T-cell (primary cell): Measurements from ENCODE around the gene TMPRSS9. TPM values are rescaled to one million over a fixed set of nuclear protein-coding genes. Genes with fewer than 3 reads are reported as not detected.
A peak's percentile ranks its signal among the peaks of the same experiment; 100 is the strongest.
"Not testable (repeated sequence)": the region's sequence is repeated elsewhere in the genome, so short reads cannot be mapped to it uniquely, and the experiment has no call there.

ENCODE experiments used
- ATAC-seq, 4 experiments: fragments of 200-7000 bp in 3 of 4; fragments of 150-1000 bp in 1 of 4; cut with Tn5 transposase; replicated peaks in 1 of 4; 1 replicate in 3 of 4; 2 replicates in 1 of 4; pipeline ENCODE4 v1.10.0; 2021; ENCODE audit warnings: moderate library complexity in 3 of 4, mild to moderate bottlenecking in 2 of 4, moderate number of reproducible peaks in 1 of 4
- CTCF ChIA-PET, 2 donors: fragments of 300-600 bp; sonication (Branson Sonifier 250); formaldehyde crosslinking; loops; one replicate each; lab custom pipeline; 2022; ENCODE audit warnings: antibody characterized with exemption in 2 of 2; lab: Charles Lee
- POLR2A ChIA-PET, 2 donors: fragments of 300-600 bp; sonication (Branson Sonifier 250); formaldehyde crosslinking; loops; one replicate each; lab custom pipeline; 2022; ENCODE audit warnings: antibody characterized with exemption in 2 of 2; lab: Charles Lee
- DNase-seq, 35 experiments: peaks; one replicate each; pipeline versions ENCODE4 v3.0.0 to v3.0.0-alpha.2; 2013 to 2023
- H3K27ac ChIP-seq: one replicate; pipeline ENCODE4 v1.5.1; 2013; ENCODE audit warnings: low read length
- H3K27me3 ChIP-seq, 2 experiments: replicated peaks in 1 of 2; 1 replicate in 1 of 2; 2 replicates in 1 of 2; pipeline versions ENCODE4 v1.6.1 to v1.7.0; 2013; ENCODE audit warnings: low read length in 1 of 2, mixed read lengths in 1 of 2; ENCODE audit not compliant: control insufficient read depth in 2 of 2, insufficient read depth in 2 of 2; ENCODE audit errors: extremely low read depth in 1 of 2
- H3K36me3 ChIP-seq, 2 donors: 1 replicate in 1 of 2; 2 replicates in 1 of 2; pipeline versions ENCODE4 v1.6.1 to v1.7.0; 2013; ENCODE audit warnings: low read length in 1 of 2; ENCODE audit not compliant: control insufficient read depth in 2 of 2, insufficient read depth in 1 of 2; ENCODE audit errors: extremely low read depth in 1 of 2
- H3K4me1 ChIP-seq, 2 experiments: 1 replicate in 1 of 2; 2 replicates in 1 of 2; pipeline versions ENCODE4 v1.6.1 to v1.7.0; 2013; ENCODE audit warnings: low read length in 2 of 2, mixed read lengths in 1 of 2; ENCODE audit not compliant: insufficient read depth in 2 of 2, control insufficient read depth in 1 of 2; ENCODE audit errors: extremely low read depth in 1 of 2
- H3K4me3 ChIP-seq, 2 donors: 1 replicate in 1 of 2; 2 replicates in 1 of 2; pipeline versions ENCODE4 v1.5.1 to v1.7.0; 2013; ENCODE audit warnings: mild to moderate bottlenecking in 2 of 2, low read length in 1 of 2, moderate library complexity in 1 of 2; ENCODE audit not compliant: control insufficient read depth in 1 of 2; ENCODE audit errors: extremely low read depth in 1 of 2
- H3K9me3 ChIP-seq: 2 replicates; pipeline ENCODE4 v1.7.0; 2013
- H3K27ac Mint-ChIP-seq, 2 donors: one replicate each; pipeline ENCODE4 v1.8.0; 2020 to 2021; ENCODE audit warnings: mild to moderate bottlenecking in 2 of 2, mixed read lengths in 2 of 2
- H3K27me3 Mint-ChIP-seq, 2 donors: one replicate each; pipeline ENCODE4 v1.8.0; 2021 to 2022; ENCODE audit warnings: mixed read lengths in 2 of 2
- H3K36me3 Mint-ChIP-seq: one replicate; pipeline ENCODE4 v1.8.0; 2021; ENCODE audit warnings: mixed read lengths
- H3K4me1 Mint-ChIP-seq, 3 donors: one replicate each; pipeline ENCODE4 v1.8.0; 2020 to 2022; ENCODE audit warnings: mixed read lengths in 3 of 3, mild to moderate bottlenecking in 1 of 3
- H3K4me3 Mint-ChIP-seq, 3 donors: one replicate each; pipeline ENCODE4 v1.8.0; 2020 to 2022; ENCODE audit warnings: mild to moderate bottlenecking in 3 of 3, mixed read lengths in 3 of 3, moderate library complexity in 3 of 3
- H3K9me3 Mint-ChIP-seq, 3 donors: one replicate each; pipeline ENCODE4 v1.8.0; 2020 to 2022; ENCODE audit warnings: mixed read lengths in 3 of 3
- WGBS: methylation state at CpG from one replicate; pipeline ENCODE4 v1.1.5; 2013; ENCODE audit warnings: missing lambda C conversion rate; ENCODE audit not compliant: insufficient coverage; 5-methylcytosine and 5-hydroxymethylcytosine counted together
- total RNA-seq, 35 experiments: library from RNA in 6 of 35; stranded (reverse) in 6 of 35; fragments of 120-200 nt in 1 of 35; gene quantifications; one replicate each; pipeline versions ENCODE4 v1.2.1 to v1.2.4 and lab custom pipeline; 2013 to 2026

Gene TMPRSS9
- total RNA-seq, 5 donors from 2014 or later (not counting 1 experiment from before 2014, with no cell fraction given), result not detected

DNA sequence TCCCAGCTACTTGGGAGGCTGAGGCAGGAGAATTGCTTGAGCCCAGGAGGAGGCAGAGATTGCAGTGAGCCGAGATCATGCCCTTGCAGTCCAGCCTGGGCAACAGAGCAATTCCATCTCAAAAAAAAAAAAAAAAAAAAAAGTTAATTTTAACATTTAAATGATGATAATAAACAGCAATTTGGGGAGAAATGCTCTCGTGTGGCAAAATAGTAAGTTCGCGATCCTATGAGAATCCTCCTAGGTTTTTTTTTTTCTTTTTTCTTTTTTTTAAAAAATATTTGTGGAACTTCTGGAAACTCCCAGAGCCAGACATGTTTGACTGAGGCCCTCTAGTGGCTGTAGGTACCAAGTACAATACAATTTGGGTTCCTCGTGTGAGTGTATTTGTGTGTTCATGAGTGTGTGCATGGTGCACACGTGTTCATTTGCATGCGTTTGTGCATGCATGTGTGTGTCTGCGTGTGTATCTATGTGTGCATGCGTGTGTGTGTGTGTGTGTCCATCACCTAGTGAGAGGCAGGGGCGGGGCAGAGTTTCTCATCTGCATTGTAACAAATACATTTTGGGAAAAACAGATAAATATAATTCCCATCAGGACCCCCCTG is 31.2 kb downstream of the TMPRSS9 start:
- Mint-ChIP-seq H3K9me3 (no peaks in the 10 kb centered on the region), H3K4me1 (peaks cover 2 to 6% (median 3%) of the 10 kb centered on the region in 3 donors), H3K27ac (no peak overlapping the region), H3K36me3 (no peaks in the 10 kb centered on the region), H3K27me3 (peaks cover 0 to 7% of the 10 kb centered on the region in 2 donors), H3K4me3 (no peak overlapping the region)
- Histone ChIP-seq H3K4me1 (peaks cover 0 to 11% of the 10 kb centered on the region in 2 experiments), H3K4me3 (no peak overlapping the region), H3K27ac (no peak overlapping the region), H3K36me3 (no peaks in the 10 kb centered on the region), H3K27me3 (peaks cover 0 to 25% of the 10 kb centered on the region in 2 experiments), H3K9me3 (no peaks in the 10 kb centered on the region)
- ATAC-seq (peak; percentile 68 to 75 (median 69)), DNase-seq (peak in 31 of 35 experiments; percentile 3 to 79 (median 22))
- POLR2A ChIA-PET, result no interaction called here
- CTCF ChIA-PET, result interaction anchor here (0.7 kb wide), 2 partner anchors 231 to 1960 kb away, joined by 6 to 8 read pairs; no protein-coding TSS in a partner anchor
- 0% methylated on average over 1 of the region's 10 CpGs for WGBS

DNA sequence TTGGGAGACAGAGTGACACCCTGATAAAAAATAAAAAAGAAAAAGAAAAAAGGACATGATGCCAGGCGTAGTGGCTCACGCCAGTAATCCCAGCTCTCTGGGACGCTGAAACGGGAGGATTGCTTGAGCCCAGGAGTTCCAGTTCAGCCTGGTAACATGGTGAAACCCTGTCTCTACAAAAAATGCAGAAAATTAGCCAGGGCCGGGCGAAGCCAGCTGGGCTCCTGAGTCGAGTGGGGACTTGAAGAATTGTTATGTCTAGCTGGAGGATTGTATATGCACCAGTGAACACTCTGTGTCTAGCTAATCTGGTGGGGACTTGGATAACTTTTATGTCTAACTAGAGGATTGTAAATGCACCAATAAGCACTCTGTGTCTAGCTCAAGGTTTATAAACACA is 32.3 kb downstream of the TMPRSS9 start:
- H3K9me3 ChIP-seq, result no peaks in the 10 kb centered on the region
- ChIA-PET POLR2A (no interaction called here), CTCF (interaction anchor here in 1 of 2 donors (0.6 to 0.7 kb wide), 3 partner anchors 230 to 233 kb away, joined by 3 to 8 read pairs (median 3); no protein-coding TSS in a partner anchor)

DNA sequence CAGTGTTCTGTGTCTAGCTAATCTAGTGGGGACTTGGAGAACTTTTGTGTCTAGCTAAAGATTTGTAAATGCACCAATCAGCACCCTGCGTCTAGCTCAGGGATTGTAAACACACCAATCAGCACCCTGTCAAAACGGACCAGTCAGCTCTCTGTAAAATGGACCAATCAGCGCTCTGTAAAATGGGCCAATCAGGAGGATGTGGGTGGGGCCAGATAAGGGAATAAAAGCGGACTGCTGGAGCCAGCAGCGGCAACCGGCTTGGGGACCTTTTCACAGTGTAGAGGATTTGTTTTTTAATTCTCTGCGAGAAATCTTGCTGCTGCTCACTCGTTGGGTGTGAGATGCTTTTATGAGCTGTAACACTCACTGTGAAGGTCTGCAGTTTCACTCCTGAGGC is 32.8 kb downstream of the TMPRSS9 start:
- H3K27ac ChIP-seq, H3K4me1 Mint-ChIP-seq, ATAC-seq, H3K27me3 Mint-ChIP-seq, DNase-seq, POLR2A ChIA-PET, H3K9me3 ChIP-seq, H3K36me3 Mint-ChIP-seq, H3K4me3 Mint-ChIP-seq, H3K4me3 ChIP-seq, H3K36me3 ChIP-seq, H3K9me3 Mint-ChIP-seq, CTCF ChIA-PET: not testable (repeated sequence)
- H3K4me1 ChIP-seq, result peaks cover 0 to 11% of the 10 kb centered on the region in 2 experiments
- H3K27ac Mint-ChIP-seq, result peak overlapping the region in 1 of 2 donors; percentile 29
- 93% methylated on average over 3 of the region's 8 CpGs for WGBS
- H3K27me3 ChIP-seq, result peaks cover 0 to 33% of the 10 kb centered on the region in 2 experiments

More for the DNA sequence above, 32.3 kb downstream of the TMPRSS9 start:
- Histone ChIP-seq H3K4me3 (no peak overlapping the region), H3K27me3 (peaks cover 0 to 31% of the 10 kb centered on the region in 2 experiments), H3K36me3 (no peaks in the 10 kb centered on the region), H3K4me1 (peaks cover 0 to 11% of the 10 kb centered on the region in 2 experiments), H3K27ac (no peak overlapping the region)
- H3K27me3 Mint-ChIP-seq, result peaks cover 0 to 7% of the 10 kb centered on the region in 2 donors
- H3K36me3 Mint-ChIP-seq, result no peaks in the 10 kb centered on the region
- H3K4me3 Mint-ChIP-seq, result no peak overlapping the region
- H3K9me3 Mint-ChIP-seq, result no peaks in the 10 kb centered on the region
- H3K4me1 Mint-ChIP-seq, result peaks cover 2 to 6% (median 3%) of the 10 kb centered on the region in 3 donors
- DNase-seq (no peak), ATAC-seq (no peak)
- no peak overlapping the region for H3K27ac Mint-ChIP-seq
- 73% methylated on average over 7 of the region's 7 CpGs for WGBS

DNA sequence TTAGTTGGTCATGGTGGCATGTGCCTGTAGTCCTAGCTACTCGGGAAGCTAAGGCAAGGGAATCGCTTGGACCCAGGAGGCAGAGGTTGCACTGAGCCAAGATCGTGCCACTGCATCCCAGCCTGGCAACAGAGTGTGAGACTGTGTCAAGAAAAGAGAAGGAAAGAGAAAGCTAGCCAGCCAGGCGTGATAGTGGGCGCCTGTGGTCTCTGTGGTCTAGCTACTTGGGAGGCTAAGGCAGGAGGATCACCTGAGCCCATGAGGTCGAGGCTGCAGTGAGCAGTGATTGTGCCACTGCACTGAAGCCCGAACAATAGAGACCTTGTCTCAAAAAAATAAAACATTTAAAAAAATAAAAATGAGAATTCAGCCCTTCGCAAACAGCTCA is 34.0 kb downstream of the TMPRSS9 start:
- CTCF ChIA-PET, result interaction anchor here (0.5 to 0.9 kb wide), 7 partner anchors 33 to 617 kb away, joined by 3 to 5 read pairs (median 3); partner anchors contain the start of genes GADD45B (in 1 of the 2), PLEKHJ1 (in 1 of the 2) and TIMM13 (in 1 of the 2)
- Mint-ChIP-seq H3K27ac (no peak overlapping the region), H3K27me3 (peaks cover 0 to 7% of the 10 kb centered on the region in 2 donors), H3K36me3 (no peaks in the 10 kb centered on the region), H3K9me3 (no peaks in the 10 kb centered on the region), H3K4me3 (peak overlapping the region in 1 of 3 donors; percentile 25), H3K4me1 (peaks cover 2 to 6% (median 3%) of the 10 kb centered on the region in 3 donors)
- H3K9me3 ChIP-seq, result no peaks in the 10 kb centered on the region
- POLR2A ChIA-PET, result no interaction called here
- no peak overlapping the region for H3K27ac ChIP-seq
- DNase-seq (peak in 1 of 35 experiments; percentile 7), ATAC-seq (peak in 2 of 4 experiments; percentile 12 to 23)
- peaks cover 0 to 11% of the 10 kb centered on the region in 2 experiments for H3K4me1 ChIP-seq
- peak overlapping the region in 1 of 2 donors; percentile 28 for H3K4me3 ChIP-seq
- H3K36me3 ChIP-seq, result no peaks in the 10 kb centered on the region
- H3K27me3 ChIP-seq, result peaks cover 0 to 33% of the 10 kb centered on the region in 2 experiments
- WGBS, result 53% methylated on average over 4 of the region's 8 CpGs

DNA sequence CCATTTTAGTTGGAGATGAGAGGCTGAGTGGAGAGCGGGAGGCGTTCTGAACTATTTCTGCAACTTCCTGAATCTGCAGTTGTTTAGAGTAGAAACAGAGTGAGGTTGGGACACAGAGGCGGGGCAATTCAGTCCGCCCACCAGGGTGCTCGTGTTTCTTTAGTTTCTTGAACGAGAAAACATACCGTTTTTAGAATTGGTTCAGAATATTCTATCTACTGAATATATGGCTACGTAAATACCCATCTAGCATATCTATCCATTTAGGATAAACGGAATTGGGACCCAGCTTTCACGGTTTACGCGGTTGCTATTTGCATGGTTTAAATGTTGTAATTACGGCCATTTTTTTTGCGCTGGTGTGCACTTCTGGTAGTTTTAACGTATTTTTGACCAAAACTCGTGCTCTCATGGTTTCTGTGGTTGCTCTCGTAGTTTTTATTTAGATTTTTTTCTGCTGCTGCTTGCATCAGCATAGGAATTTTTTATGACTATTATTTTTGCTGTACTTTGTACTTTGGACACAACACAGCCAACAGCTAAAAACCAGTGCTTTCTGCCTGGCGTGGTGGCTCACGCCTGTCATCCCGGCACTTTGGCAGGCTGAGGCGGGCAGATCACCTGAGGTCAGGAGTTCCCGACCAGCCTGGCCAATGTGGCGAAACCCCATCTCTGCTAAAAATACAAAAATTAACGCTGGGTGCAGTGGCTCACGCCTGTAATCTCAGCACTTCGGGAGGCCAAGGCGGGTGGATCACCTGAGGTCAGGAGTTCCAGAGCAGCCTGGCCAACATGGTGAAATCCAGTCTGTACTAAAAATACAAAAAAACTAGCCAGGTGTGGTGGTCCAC is 34.6 kb downstream of the TMPRSS9 start:
- Histone ChIP-seq H3K9me3 (no peaks in the 10 kb centered on the region), H3K4me1 (peaks cover 0 to 11% of the 10 kb centered on the region in 2 experiments), H3K27me3 (peaks cover 0 to 31% of the 10 kb centered on the region in 2 experiments), H3K4me3 (peak overlapping the region in 1 of 2 donors; percentile 28), H3K27ac (no peak overlapping the region), H3K36me3 (no peaks in the 10 kb centered on the region)
- 61% methylated on average over 13 of the region's 27 CpGs for WGBS
- POLR2A ChIA-PET, result no interaction called here
- no peaks in the 10 kb centered on the region for H3K36me3 Mint-ChIP-seq
- H3K4me3 Mint-ChIP-seq, result peak overlapping the region; percentile 21 to 45 (median 25)
- CTCF ChIA-PET, result interaction anchor here in 1 of 2 donors (0.5 to 0.9 kb wide), 6 partner anchors 33 to 618 kb away, joined by 3 to 5 read pairs (median 3); partner anchors contain the start of genes GADD45B, PLEKHJ1 and TIMM13
- peaks cover 0 to 7% of the 10 kb centered on the region in 2 donors for H3K27me3 Mint-ChIP-seq
- peaks cover 2 to 6% (median 3%) of the 10 kb centered on the region in 3 donors for H3K4me1 Mint-ChIP-seq
- ATAC-seq (peak; percentile 44 to 82 (median 65)), DNase-seq (peak in 4 of 35 experiments; percentile 7 to 46 (median 24))
- H3K27ac Mint-ChIP-seq, result no peak overlapping the region
- no peaks in the 10 kb centered on the region for H3K9me3 Mint-ChIP-seq

DNA sequence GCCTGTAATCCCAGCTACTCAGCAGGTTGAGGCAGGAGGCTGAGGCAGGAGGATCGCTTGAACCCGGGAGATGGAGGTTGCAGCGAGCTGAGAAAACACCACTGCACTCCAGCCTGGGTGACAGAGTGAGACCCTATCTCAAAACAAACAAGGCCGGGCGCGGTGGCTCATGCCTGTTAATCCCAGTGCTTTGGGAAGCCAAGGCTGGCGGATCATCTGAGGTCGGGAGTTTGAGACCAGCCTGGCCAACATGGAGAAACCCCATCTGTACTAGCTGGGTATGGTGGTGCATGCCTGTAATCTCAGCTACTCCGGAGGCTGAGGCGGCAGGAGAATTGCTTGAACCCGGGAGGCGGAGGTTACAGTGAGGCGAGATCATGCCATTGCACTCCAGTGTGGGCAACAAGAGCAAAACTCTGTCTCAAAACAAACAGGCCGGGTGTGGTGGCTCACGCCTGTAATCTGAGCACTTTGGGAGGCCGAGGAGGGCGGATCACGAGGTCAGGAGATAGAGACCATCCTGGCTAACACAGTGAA is 35.3 kb downstream of the TMPRSS9 start:
- Histone ChIP-seq H3K4me1 (peaks cover 0 to 11% of the 10 kb centered on the region in 2 experiments), H3K27me3 (peaks cover 0 to 28% of the 10 kb centered on the region in 2 experiments)
- CTCF ChIA-PET, H3K4me3 Mint-ChIP-seq, H3K27me3 Mint-ChIP-seq, H3K9me3 ChIP-seq, ATAC-seq, H3K4me1 Mint-ChIP-seq, H3K36me3 ChIP-seq, H3K4me3 ChIP-seq, H3K36me3 Mint-ChIP-seq, DNase-seq, H3K27ac Mint-ChIP-seq, H3K9me3 Mint-ChIP-seq, H3K27ac ChIP-seq: not testable (repeated sequence)
- POLR2A ChIA-PET, result interaction anchor here in 1 of 2 donors (0.6 kb wide), 1 partner anchor 12 kb away, joined by 3 read pairs; no protein-coding TSS in a partner anchor
- WGBS, result 94% methylated on average over 10 of the region's 18 CpGs
